Osteocyte (in vitro differentiated cells): ENCODE results near the gene BLOC1S4. TPM values are rescaled to one million over a fixed set of nuclear protein-coding genes. Genes with fewer than 3 reads are reported as not detected.
A peak's percentile ranks its signal among the peaks of the same experiment; 100 is the strongest.

Source experiments
- DNase-seq: peaks from one replicate; pipeline ENCODE4 v3.0.0; 2021; ENCODE audit warnings: mixed read lengths; ENCODE audit not compliant: unreplicated experiment; ENCODE audit errors: extremely low spot score
- H3K27ac Mint-ChIP-seq: one replicate; pipeline ENCODE4 v1.8.0; 2021; ENCODE audit warnings: mild to moderate bottlenecking, mixed read lengths; ENCODE audit not compliant: unreplicated experiment
- H3K27me3 Mint-ChIP-seq: one replicate; pipeline ENCODE4 v1.8.0; 2021; ENCODE audit warnings: mixed read lengths; ENCODE audit not compliant: unreplicated experiment
- H3K36me3 Mint-ChIP-seq: one replicate; pipeline ENCODE4 v1.8.0; 2021; ENCODE audit warnings: mixed read lengths; ENCODE audit not compliant: unreplicated experiment
- H3K4me1 Mint-ChIP-seq: one replicate; pipeline ENCODE4 v1.8.0; 2021; ENCODE audit warnings: mixed read lengths; ENCODE audit not compliant: unreplicated experiment
- H3K4me3 Mint-ChIP-seq: one replicate; pipeline ENCODE4 v1.8.0; 2021; ENCODE audit warnings: mild to moderate bottlenecking, moderate library complexity, mixed read lengths; ENCODE audit not compliant: unreplicated experiment
- H3K9me3 Mint-ChIP-seq: one replicate; pipeline ENCODE4 v1.8.0; 2021; ENCODE audit warnings: mixed read lengths; ENCODE audit not compliant: unreplicated experiment
- CTCF ChIP-seq: fragments of 200-600 bp; sonication (generic); IDR thresholded peaks from 2 replicates; pipeline ENCODE4 v1.5.0; 2021; ENCODE audit warnings: antibody characterized with exemption, mild to moderate bottlenecking, moderate library complexity
- total RNA-seq: library from RNA; stranded (reverse); gene quantifications from 2 replicates; pipeline ENCODE4 v1.2.1, GENCODE V29; 2021

The BLOC1S4 gene
- total RNA-seq, 1 donor from 2014 or later = 14.9 TPM

GRCh38 chr4:6730603-6731317 lies 14.8 kb downstream of the BLOC1S4 start:
- no peak for TF ChIP-seq CTCF

GRCh38 chr4:6731318-6731675 lies 15.3 kb downstream of the BLOC1S4 start:
- Mint-ChIP-seq H3K9me3 (no peaks in the 10 kb centered on the region), H3K27ac (peak overlapping the region; percentile 23), H3K36me3 (no peaks in the 10 kb centered on the region), H3K4me1 (peaks cover 31% of the 10 kb centered on the region), H3K27me3 (no peaks in the 10 kb centered on the region), H3K4me3 (no peak overlapping the region)
- TF ChIP-seq CTCF = no peak
- no peak for DNase-seq

More at GRCh38 chr4:6730603-6731317, 14.8 kb downstream of the BLOC1S4 start:
- no peak overlapping the region for H3K4me3 Mint-ChIP-seq
- H3K9me3 Mint-ChIP-seq = no peaks in the 10 kb centered on the region
- no peaks in the 10 kb centered on the region for H3K27me3 Mint-ChIP-seq
- peaks cover 31% of the 10 kb centered on the region for H3K4me1 Mint-ChIP-seq
- H3K27ac Mint-ChIP-seq = peak overlapping the region; percentile 14
- H3K36me3 Mint-ChIP-seq = no peaks in the 10 kb centered on the region
- no peak for DNase-seq

- TF ChIP-seq CTCF = no peak
- Mint-ChIP-seq H3K36me3 (no peaks in the 10 kb centered on the region), H3K4me1 (peaks cover 28% of the 10 kb centered on the region), H3K27ac (peak overlapping the region; percentile 97), H3K4me3 (no peak overlapping the region), H3K27me3 (no peaks in the 10 kb centered on the region), H3K9me3 (no peaks in the 10 kb centered on the region)
- no peak for DNase-seq
These were observed 15.8 kb downstream of the BLOC1S4 start for GRCh38 chr4:6731780-6732179.

DNA sequence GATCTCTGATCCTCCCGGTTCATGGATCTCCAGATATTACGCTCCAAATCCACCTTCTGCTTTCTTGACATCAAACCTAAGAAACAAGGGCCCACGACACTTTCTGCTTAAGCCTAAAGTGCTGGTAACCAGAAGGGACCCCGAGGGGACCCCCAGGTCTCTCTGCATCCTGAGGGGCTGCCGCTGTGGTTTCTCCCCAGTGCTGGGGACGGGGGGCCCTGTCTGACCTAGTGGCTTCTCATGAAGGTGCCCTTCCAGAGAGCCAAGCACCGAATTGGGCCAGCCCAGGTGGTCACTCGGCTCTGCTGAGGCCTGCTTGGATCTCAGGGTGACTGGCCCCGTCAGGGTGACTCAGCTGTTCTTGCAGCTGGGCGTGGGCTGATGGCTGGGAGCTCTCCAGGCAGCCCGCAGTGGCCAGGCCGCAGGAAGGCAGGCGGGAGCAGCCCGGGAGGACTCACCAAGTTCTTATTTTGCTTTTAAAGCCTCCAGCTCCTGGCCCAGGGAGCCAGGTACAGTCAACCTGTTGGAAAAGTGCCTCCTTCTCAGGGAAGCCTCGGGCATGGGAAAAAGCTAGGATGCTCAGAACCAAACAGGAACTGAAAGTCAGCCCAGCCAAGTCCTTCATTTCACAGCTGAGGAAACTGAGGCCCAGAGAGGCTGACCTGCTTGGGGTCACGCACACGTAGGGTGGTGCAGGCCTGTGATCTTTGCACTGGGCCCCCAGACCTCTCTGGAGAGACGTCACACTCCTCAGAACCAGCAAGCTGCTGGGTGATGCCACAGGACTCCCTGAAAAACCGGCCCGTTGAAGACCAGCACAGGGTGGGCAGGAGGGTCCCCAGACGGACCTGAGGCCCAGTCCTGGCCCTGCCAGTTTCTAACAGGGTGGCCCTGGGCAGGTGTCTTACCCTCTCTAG lies 16.7 kb downstream of the BLOC1S4 start:
- Mint-ChIP-seq H3K4me3 (no peak overlapping the region), H3K27me3 (peaks cover 3% of the 10 kb centered on the region), H3K27ac (peak overlapping the region; percentile 97), H3K4me1 (peaks cover 22% of the 10 kb centered on the region), H3K36me3 (no peaks in the 10 kb centered on the region), H3K9me3 (no peaks in the 10 kb centered on the region)
- DNase-seq = peak; percentile 92
- TF ChIP-seq CTCF = no peak
